IPS-18a (cell line): Measurements from ENCODE around the gene ENOX1.
"Not testable (repeated sequence)": the region's sequence is repeated elsewhere in the genome, so short reads cannot be mapped to it uniquely, and the experiment has no call there.

Source experiments
- H3K27ac ChIP-seq: one replicate; pipeline ENCODE4 v1.5.1; 2013; ENCODE audit warnings: low read length
- H3K27me3 ChIP-seq: one replicate; pipeline ENCODE4 v1.6.1; 2013; ENCODE audit warnings: mild to moderate bottlenecking, low read length; ENCODE audit not compliant: control insufficient read depth, insufficient read depth
- H3K36me3 ChIP-seq: one replicate; pipeline ENCODE4 v1.6.1; 2013; ENCODE audit warnings: low read depth, low read length; ENCODE audit not compliant: control insufficient read depth
- H3K4me1 ChIP-seq: one replicate; pipeline ENCODE4 v1.6.1; 2013; ENCODE audit warnings: low read depth, low read length; ENCODE audit not compliant: control insufficient read depth
- H3K4me3 ChIP-seq: one replicate; pipeline ENCODE4 v1.5.1; 2013; ENCODE audit warnings: low read length
- H3K9ac ChIP-seq: one replicate; pipeline ENCODE4 v1.6.1; 2013; ENCODE audit warnings: mild to moderate bottlenecking, low read length, moderate library complexity
- H3K9me3 ChIP-seq: one replicate; pipeline ENCODE4 v1.6.1; 2013; ENCODE audit warnings: low read depth, low read length; ENCODE audit not compliant: control insufficient read depth

The ENOX1 gene

DNA sequence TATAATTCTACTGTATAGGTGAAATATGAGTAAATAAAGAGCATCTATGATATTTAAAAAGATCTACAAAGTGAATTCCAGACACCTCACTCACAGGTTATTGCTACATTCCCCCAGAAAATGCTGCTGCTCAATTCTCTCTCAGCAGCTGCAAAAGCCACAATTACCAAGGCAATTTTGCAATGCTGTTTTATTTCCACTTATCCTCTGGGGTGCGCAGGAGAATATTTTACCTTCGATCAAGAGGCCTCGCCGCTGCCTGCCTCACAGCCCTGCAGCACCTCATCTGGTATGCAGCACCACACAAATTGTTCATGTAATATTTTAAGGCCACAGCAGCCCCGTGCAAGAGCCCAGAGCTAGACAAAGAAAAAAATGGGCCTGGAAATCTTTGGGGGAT, 430.2 kb downstream of the ENOX1 start:
- peaks cover 32% of the 10 kb centered on the region for H3K4me1 ChIP-seq
- no peaks in the 10 kb centered on the region for H3K27me3 ChIP-seq
- no peaks in the 10 kb centered on the region for H3K36me3 ChIP-seq
- H3K9ac ChIP-seq, result no peak overlapping the region
- no peak overlapping the region for H3K27ac ChIP-seq
- H3K9me3 ChIP-seq, result no peaks in the 10 kb centered on the region
- H3K4me3 ChIP-seq, result no peak overlapping the region

- Histone ChIP-seq H3K27me3 (no peaks in the 10 kb centered on the region), H3K9ac (no peak overlapping the region), H3K4me3 (no peak overlapping the region), H3K4me1 (peaks cover 27% of the 10 kb centered on the region), H3K27ac (no peak overlapping the region), H3K9me3 (no peaks in the 10 kb centered on the region), H3K36me3 (no peaks in the 10 kb centered on the region)
Measured at GRCh38 chr13:43355774-43356173, 431.0 kb downstream of the ENOX1 start.

- Histone ChIP-seq H3K4me1 (peaks cover 12% of the 10 kb centered on the region), H3K4me3 (no peak overlapping the region), H3K27ac (no peak overlapping the region)
Measured at GRCh38 chr13:43354153-43354945, 432.4 kb downstream of the ENOX1 start.

GRCh38 chr13:43353631-43354030, 433.1 kb downstream of the ENOX1 start:
- H3K27me3 ChIP-seq, result no peaks in the 10 kb centered on the region
- H3K27ac ChIP-seq, result no peak overlapping the region
- no peak overlapping the region for H3K9ac ChIP-seq
- no peaks in the 10 kb centered on the region for H3K36me3 ChIP-seq
- H3K4me1 ChIP-seq, result peaks cover 5% of the 10 kb centered on the region
- no peak overlapping the region for H3K4me3 ChIP-seq
- H3K9me3 ChIP-seq, result no peaks in the 10 kb centered on the region

More at GRCh38 chr13:43354153-43354945, 432.4 kb downstream of the ENOX1 start:
- H3K36me3 ChIP-seq, result no peaks in the 10 kb centered on the region
- H3K9ac ChIP-seq, result no peak overlapping the region
- no peaks in the 10 kb centered on the region for H3K27me3 ChIP-seq
- no peaks in the 10 kb centered on the region for H3K9me3 ChIP-seq

DNA sequence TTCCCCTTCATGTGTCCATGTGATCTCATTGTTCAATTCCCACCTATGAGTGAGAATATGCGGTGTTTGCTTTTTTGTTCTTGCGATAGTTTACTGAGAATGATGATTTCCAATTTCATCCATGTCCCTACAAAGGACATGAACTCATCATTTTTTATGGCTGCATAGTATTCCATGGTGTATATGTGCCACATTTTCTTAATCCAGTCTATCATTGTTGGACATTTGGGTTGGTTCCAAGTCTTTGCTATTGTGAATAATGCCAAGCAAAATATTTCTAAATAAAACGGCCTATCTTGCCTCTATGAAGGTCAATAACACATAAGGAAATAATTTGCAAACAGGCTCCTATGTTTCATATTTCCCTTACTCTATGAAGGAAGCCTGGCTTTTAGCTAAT, 435.2 kb downstream of the ENOX1 start:
- not testable (repeated sequence) for H3K9ac ChIP-seq, H3K4me3 ChIP-seq, H3K27me3 ChIP-seq, H3K36me3 ChIP-seq, H3K9me3 ChIP-seq, H3K27ac ChIP-seq
- peaks cover 13% of the 10 kb centered on the region for H3K4me1 ChIP-seq

- Histone ChIP-seq H3K4me3 (no peak overlapping the region), H3K27ac (no peak overlapping the region), H3K27me3 (no peaks in the 10 kb centered on the region), H3K9me3 (no peaks in the 10 kb centered on the region), H3K36me3 (no peaks in the 10 kb centered on the region), H3K9ac (no peak overlapping the region), H3K4me1 (peaks cover 13% of the 10 kb centered on the region)
Measured at GRCh38 chr13:43348397-43348796, 438.4 kb downstream of the ENOX1 start.

DNA sequence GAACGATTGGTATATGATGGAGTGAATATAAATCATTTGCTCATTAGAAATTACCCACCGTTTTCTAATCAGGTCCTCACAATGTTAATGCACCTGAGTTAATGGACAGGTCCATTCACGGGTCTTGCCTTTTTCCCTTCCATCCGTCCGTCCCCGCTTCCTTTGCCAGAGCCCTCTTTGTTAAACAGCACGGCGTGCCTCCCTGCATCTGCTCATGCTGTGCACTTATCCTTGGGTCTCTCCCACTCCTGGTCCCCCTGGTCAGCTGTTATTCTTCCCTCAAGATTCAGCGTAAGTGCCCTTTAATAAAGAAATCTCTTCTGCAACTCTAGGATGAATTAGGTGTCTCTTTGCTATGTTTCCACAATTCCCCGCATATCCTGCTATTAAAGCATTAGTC, 438.9 kb downstream of the ENOX1 start:
- H3K9me3 ChIP-seq, result no peaks in the 10 kb centered on the region
- no peak overlapping the region for H3K4me3 ChIP-seq
- no peaks in the 10 kb centered on the region for H3K27me3 ChIP-seq
- H3K36me3 ChIP-seq, result no peaks in the 10 kb centered on the region
- peaks cover 13% of the 10 kb centered on the region for H3K4me1 ChIP-seq
- H3K9ac ChIP-seq, result no peak overlapping the region
- H3K27ac ChIP-seq, result no peak overlapping the region

DNA sequence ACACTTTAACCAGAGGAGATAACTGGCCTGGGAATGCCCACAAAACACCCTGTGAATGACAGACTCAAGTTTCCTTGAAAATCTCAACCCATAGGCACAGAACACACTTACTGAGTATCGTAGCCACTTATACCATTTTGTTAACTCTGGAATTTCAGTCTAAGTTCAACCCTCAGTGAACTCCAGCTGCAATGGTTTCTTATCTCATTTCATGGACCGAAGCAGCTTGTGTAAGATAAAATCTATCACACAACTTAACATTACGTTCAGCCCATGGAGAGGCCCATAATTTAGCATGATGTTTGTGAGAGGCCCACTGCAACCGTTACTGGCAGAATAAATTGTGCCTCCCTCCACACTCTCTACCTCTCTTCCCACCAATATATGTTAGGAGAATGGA, 440.3 kb downstream of the ENOX1 start:
- Histone ChIP-seq H3K4me3 (no peak overlapping the region), H3K9me3 (no peaks in the 10 kb centered on the region), H3K4me1 (peaks cover 13% of the 10 kb centered on the region), H3K27me3 (no peaks in the 10 kb centered on the region), H3K27ac (no peak overlapping the region), H3K36me3 (no peaks in the 10 kb centered on the region), H3K9ac (no peak overlapping the region)

DNA sequence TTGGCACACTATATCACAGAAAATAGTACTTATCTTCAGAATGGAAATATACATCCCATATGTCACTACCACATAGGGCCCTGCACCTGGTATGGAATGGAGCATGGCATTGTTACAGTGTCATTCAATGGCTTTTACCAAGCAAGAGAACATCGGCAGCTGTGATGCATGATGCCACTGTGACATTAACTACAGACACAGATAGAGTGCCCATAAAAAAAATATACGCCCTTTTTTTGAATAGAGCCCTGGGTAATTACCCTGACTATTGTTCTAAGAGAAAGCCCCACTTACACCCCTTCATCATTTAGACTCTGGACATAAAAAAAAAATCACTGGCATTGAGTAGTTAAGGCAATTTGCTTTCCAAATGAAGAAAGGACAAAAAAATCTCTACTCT, 443.1 kb downstream of the ENOX1 start:
- no peaks in the 10 kb centered on the region for H3K27me3 ChIP-seq
- H3K9me3 ChIP-seq, result no peaks in the 10 kb centered on the region
- H3K36me3 ChIP-seq, result no peaks in the 10 kb centered on the region
- no peak overlapping the region for H3K9ac ChIP-seq
- no peak overlapping the region for H3K27ac ChIP-seq
- H3K4me3 ChIP-seq, result no peak overlapping the region
- peaks cover 13% of the 10 kb centered on the region for H3K4me1 ChIP-seq

GRCh38 chr13:43339805-43340550, 446.8 kb downstream of the ENOX1 start:
- Histone ChIP-seq H3K4me3 (no peak overlapping the region), H3K27ac (no peak overlapping the region), H3K4me1 (no peaks in the 10 kb centered on the region)

DNA sequence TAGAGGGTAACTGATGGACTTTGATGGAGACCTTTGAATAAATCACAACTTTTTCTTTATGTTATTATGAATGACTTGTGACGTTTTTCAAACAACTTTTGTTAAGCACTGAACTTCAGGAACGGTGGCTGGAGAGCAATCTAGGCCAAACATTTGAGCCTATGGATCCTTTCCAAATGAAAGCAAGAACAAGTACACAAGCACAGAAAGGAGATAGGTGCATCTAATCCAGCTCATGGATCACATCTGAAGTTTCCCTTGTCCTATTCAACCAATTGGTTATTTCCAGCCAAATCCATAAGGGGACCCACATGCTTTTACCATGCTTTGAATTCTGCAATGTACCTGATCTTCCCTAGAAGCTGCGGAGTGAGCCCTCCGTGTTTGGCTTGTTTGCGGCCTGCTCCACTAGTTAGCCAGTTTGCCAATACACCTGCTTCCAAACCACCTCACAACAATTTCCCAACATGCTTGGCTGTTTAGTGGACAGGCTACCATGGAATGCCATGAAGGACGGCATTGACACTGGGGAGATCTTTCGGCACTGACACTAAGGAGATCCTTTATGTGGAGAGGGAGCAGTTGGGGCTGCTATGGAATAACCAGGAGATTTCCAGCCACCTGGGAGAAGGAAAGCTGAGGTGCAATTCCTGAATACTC, 447.5 kb downstream of the ENOX1 start:
- no peaks in the 10 kb centered on the region for H3K27me3 ChIP-seq
- H3K27ac ChIP-seq, result no peak overlapping the region
- no peaks in the 10 kb centered on the region for H3K4me1 ChIP-seq
- H3K9ac ChIP-seq, result no peak overlapping the region
- H3K4me3 ChIP-seq, result no peak overlapping the region
- H3K9me3 ChIP-seq, result no peaks in the 10 kb centered on the region
- H3K36me3 ChIP-seq, result no peaks in the 10 kb centered on the region

More at GRCh38 chr13:43339805-43340550, 446.8 kb downstream of the ENOX1 start:
- H3K36me3 ChIP-seq, result no peaks in the 10 kb centered on the region
- no peak overlapping the region for H3K9ac ChIP-seq
- H3K27me3 ChIP-seq, result no peaks in the 10 kb centered on the region
- H3K9me3 ChIP-seq, result no peaks in the 10 kb centered on the region
